Naive B cell (primary cell): ENCODE data around the gene OSM. TPM values are rescaled to one million over a fixed set of nuclear protein-coding genes. Genes with fewer than 3 reads are reported as not detected.
A peak's percentile ranks its signal among the peaks of the same experiment; 100 is the strongest.

Experiments
- ATAC-seq, 2 donors: fragments of 150-1000 bp; cut with Tn5 transposase; 2 replicates each; pipeline ENCODE4 v1.10.0; 2021; ENCODE audit warnings: low read depth in 2 of 2, mild to moderate bottlenecking in 2 of 2, moderate library complexity in 2 of 2
- DNase-seq: peaks from one replicate; pipeline ENCODE4 v3.0.0; 2022
- H3K27ac Mint-ChIP-seq, 6 donors: one replicate each; pipeline ENCODE4 v1.8.0; 2020 to 2022; ENCODE audit warnings: mild to moderate bottlenecking in 6 of 6, mixed read lengths in 6 of 6, moderate library complexity in 5 of 6, inconsistent platforms in 2 of 6
- H3K27me3 Mint-ChIP-seq, 3 donors: one replicate each; pipeline ENCODE4 v1.8.0; 2021 to 2022; ENCODE audit warnings: mixed read lengths in 3 of 3, mild to moderate bottlenecking in 1 of 3
- H3K36me3 Mint-ChIP-seq, 2 donors: one replicate each; pipeline ENCODE4 v1.8.0; 2020 to 2022; ENCODE audit warnings: mixed read lengths in 2 of 2, inconsistent platforms in 1 of 2, mild to moderate bottlenecking in 1 of 2
- H3K4me1 Mint-ChIP-seq, 3 donors: one replicate each; pipeline ENCODE4 v1.8.0; 2020 to 2022; ENCODE audit warnings: mixed read lengths in 3 of 3, inconsistent platforms in 1 of 3, mild to moderate bottlenecking in 1 of 3, moderate library complexity in 1 of 3
- H3K4me3 Mint-ChIP-seq, 8 donors: one replicate each; pipeline ENCODE4 v1.8.0; 2020 to 2022; ENCODE audit warnings: mild to moderate bottlenecking in 8 of 8, mixed read lengths in 8 of 8, moderate library complexity in 8 of 8, inconsistent platforms in 2 of 8
- H3K9me3 Mint-ChIP-seq, 7 donors: one replicate each; pipeline ENCODE4 v1.8.0; 2020 to 2022; ENCODE audit warnings: mixed read lengths in 7 of 7, mild to moderate bottlenecking in 5 of 7, inconsistent platforms in 2 of 7, moderate library complexity in 1 of 7
- polyA plus RNA-seq, 6 donors: library from polyadenylated mRNA; unstranded; fragments of 300-500 nt; fragmentation: Illumina TruSeq; gene quantifications; one replicate each; pipeline ENCODE4 v1.2.3, GENCODE V29; 2021; ENCODE audit warnings: low read depth in 6 of 6

Gene OSM
- polyA plus RNA-seq, 6 donors from 2014 or later: 0.66 to 4.7 (median 1.3) TPM

DNA sequence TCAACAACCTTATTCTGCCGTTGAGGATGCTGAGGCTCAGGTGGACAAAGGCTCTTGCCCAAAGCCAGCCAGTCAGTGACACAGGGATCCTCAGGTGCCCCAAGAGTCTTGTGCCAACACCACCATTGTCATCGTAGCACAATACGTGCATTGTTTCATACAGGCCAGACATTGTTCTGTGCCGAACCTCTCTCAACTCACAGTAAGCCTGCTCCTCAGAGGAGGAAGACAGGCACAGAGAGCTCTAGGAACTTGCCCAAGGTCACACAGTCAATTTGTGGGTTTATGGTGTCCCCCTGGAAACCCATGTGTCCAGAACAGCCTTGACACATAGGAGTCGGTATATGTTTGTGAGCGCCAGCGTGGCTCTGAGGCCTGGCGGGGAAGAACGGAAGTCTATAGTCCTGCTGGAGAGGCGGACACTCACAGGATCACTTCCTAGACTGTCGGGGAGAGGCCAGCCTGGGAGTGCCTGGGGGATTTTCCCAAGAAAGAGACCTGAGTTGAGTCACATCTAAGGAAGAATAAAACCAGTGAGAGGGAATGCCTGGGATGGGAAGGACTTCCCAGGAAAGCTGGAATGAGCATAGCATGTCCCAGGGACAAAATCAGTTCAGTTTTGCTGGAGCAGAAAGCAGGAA is 40.3 kb downstream of the OSM start:
- peaks cover 0 to 10% (median 10%) of the 10 kb centered on the region in 3 donors for H3K27me3 Mint-ChIP-seq
- DNase-seq (no peak), ATAC-seq (no peak)
- peak overlapping the region in 1 of 6 donors; percentile 40 for H3K27ac Mint-ChIP-seq
- H3K4me1 Mint-ChIP-seq: peaks cover 10 to 39% (median 12%) of the 10 kb centered on the region in 3 donors
- no peaks in the 10 kb centered on the region for H3K36me3 Mint-ChIP-seq
- no peaks in the 10 kb centered on the region for H3K9me3 Mint-ChIP-seq
- no peak overlapping the region for H3K4me3 Mint-ChIP-seq

DNA sequence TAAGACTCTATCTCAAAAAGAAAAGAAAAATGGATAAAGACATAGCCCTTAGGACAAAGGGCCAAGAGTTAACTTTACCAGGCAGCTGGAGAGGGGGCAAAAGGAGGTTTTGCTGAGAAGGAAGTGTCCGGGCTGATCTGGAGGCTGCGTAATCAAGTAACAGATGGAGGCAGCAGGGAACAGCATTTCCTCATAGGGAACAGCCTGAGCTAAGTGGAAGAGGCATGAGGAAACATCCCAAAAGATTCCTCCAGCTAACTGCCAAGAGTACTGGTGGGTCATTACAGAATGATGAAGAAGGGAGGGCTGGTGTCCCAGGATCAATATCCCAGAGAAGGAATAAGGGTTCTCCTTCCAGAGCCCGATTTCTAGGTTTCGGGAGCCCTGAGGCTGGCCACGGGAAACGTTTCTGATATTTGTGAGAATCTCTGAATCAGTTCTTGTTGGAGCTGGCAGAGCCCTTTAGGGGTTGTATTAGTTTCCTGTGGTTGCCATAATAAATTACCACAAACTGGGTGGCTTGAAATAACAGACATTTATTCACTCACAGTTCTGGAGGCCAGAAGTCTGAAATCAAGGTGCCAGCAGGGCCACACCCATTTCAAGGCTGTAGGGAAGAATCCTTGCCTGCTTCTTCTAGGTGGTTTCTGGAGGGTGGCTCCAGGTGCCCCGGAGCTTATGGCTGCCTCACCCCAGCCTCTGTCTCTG is 41.3 kb downstream of the OSM start:
- no peak overlapping the region for H3K4me3 Mint-ChIP-seq
- ATAC-seq (no peak), DNase-seq (no peak)
- peak overlapping the region in 3 of 6 donors; percentile 22 to 81 (median 43) for H3K27ac Mint-ChIP-seq
- peaks cover 18 to 48% (median 20%) of the 10 kb centered on the region in 3 donors for H3K4me1 Mint-ChIP-seq
- no peaks in the 10 kb centered on the region for H3K9me3 Mint-ChIP-seq
- no peaks in the 10 kb centered on the region for H3K36me3 Mint-ChIP-seq
- peaks cover 0 to 10% (median 10%) of the 10 kb centered on the region in 3 donors for H3K27me3 Mint-ChIP-seq

DNA sequence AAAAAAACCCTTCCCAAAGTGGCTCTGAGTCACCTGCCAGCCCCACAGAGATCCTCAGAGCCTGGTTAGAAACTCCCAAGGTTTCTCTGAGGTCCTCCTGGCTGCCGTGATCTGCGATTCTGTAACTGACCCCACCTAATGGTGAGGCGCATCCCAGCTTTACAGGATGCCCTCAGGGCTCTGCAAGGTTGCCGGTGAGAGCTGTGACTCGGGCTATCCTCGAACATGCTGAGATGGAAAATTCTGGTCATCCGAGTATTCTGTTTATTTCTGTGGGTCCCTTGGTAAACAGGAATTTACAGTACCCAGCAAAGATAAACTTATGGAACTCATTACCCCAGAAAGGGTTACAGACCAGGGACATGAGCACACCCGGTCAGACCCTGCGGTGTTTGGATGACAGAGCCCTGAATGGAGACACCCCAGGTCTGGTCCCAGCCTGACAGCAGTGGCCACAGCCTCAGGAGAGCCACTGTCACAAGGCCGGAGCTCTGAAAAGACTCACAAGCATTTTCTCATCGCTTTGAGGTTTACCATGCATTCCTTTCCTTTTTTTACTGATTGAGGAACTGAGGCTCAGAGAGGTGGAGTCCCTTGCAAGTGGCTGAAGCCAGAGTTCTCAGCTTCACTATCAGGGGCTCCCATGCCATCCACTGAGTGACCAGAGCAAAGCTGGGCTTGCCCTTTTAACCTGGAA is 42.3 kb downstream of the OSM start:
- Mint-ChIP-seq H3K27ac (peak overlapping the region in 1 of 6 donors; percentile 67), H3K9me3 (no peaks in the 10 kb centered on the region), H3K36me3 (no peaks in the 10 kb centered on the region), H3K4me1 (peaks cover 20 to 57% (median 22%) of the 10 kb centered on the region in 3 donors), H3K4me3 (no peak overlapping the region), H3K27me3 (peaks cover 0 to 10% (median 10%) of the 10 kb centered on the region in 3 donors)
- ATAC-seq (no peak), DNase-seq (no peak)

GRCh38 chr22:30223303-30223702 is 43.3 kb downstream of the OSM start:
- DNase-seq (no peak), ATAC-seq (no peak)
- no peaks in the 10 kb centered on the region for H3K9me3 Mint-ChIP-seq
- H3K27me3 Mint-ChIP-seq: peaks cover 0 to 10% (median 10%) of the 10 kb centered on the region in 3 donors
- H3K4me3 Mint-ChIP-seq: peak overlapping the region in 1 of 8 donors; percentile 5
- peaks cover 20 to 57% (median 22%) of the 10 kb centered on the region in 3 donors for H3K4me1 Mint-ChIP-seq
- H3K27ac Mint-ChIP-seq: peak overlapping the region in 1 of 6 donors; percentile 22
- H3K36me3 Mint-ChIP-seq: no peaks in the 10 kb centered on the region

- Mint-ChIP-seq H3K27me3 (peaks cover 0 to 10% (median 6%) of the 10 kb centered on the region in 3 donors), H3K9me3 (no peaks in the 10 kb centered on the region), H3K36me3 (no peaks in the 10 kb centered on the region), H3K4me3 (peak overlapping the region in 1 of 8 donors; percentile 64), H3K4me1 (peaks cover 20 to 57% (median 22%) of the 10 kb centered on the region in 3 donors), H3K27ac (peak overlapping the region in 2 of 6 donors; percentile 59 to 73)
- DNase-seq (no peak), ATAC-seq (no peak)
Observed at GRCh38 chr22:30222321-30222720, 44.3 kb downstream of the OSM start.

DNA sequence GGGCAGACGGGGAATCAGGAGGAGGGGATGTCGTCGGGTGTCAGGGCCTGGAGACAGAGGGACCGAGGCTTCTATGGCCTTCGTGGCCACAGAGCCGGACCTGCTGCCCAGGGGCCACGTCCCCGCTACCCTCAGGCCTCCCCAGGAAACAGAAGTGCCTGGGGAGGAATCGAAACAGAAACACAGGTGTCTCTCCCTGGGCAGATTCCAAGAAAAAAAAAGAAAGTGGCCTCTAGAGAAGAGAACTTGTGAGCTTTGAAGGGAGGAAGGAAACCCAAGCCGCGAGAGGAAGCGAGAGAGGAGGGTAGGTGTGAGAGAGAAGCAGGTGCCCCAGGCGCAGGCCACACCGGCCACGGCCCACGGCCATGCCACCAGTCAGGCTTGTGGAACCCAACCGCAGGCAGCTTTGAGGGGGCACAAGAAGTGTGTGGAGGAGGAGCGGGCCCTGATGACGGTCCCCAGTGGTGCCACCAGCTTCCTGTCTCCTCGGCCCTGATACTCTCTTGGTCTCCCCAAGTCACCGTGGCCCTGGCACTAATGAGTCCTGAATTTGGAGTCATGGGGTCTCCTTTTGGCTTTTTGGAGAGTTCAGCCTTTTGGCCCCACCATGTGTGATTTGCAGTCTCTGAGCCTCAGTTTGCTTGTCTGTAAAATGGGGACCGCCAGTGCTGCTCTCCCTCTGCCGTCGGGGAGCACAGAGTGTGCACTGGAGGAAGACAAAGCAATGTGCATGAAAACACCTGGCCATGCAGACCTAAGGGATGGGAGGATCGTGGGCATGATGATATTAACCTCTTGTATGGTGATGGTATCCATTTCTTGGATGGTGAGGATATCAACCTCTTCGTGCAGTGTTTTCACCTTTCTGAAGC is 45.3 kb downstream of the OSM start:
- peak; percentile 75 to 80 for ATAC-seq
- DNase-seq: peak; percentile 33
- Mint-ChIP-seq H3K27me3 (peaks cover 0 to 6% (median 6%) of the 10 kb centered on the region in 3 donors), H3K36me3 (no peaks in the 10 kb centered on the region), H3K4me3 (peak overlapping the region in 7 of 8 donors; percentile 30 to 80 (median 55)), H3K9me3 (no peaks in the 10 kb centered on the region), H3K27ac (peak overlapping the region; percentile 17 to 91 (median 84)), H3K4me1 (peaks cover 20 to 57% (median 22%) of the 10 kb centered on the region in 3 donors)

DNA sequence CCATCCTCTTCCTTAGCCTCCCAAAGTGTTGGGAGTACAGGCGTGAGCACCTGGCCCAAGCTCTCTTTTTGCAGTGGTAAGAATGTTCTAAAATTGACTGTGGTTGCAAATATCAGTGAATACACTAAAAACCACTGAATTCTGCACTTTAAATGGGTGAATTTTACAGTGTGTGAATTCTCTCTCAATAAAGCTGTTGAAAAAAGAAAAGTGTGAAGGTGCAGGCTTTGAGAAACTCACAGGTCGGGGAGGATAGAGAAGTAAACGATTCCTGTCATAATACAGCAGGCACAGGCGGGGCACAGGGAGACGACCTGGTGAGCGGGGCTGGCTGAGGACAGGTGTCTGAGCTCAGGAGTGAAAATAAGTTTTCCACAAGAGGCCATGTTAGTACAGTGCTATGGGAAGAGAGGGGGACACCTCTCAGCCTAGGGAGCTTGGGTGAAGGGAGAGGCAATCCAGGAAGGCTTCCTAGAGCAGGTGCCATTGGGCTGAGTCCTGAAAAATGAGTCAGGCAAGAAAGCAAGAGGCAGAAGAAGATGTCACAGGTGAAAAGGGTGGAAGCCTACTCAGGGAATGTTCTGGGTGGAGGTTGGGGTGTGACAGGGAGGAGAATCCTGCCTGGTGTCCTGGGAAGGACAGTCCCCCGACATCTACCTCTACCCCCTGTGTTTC is 46.2 kb downstream of the OSM start:
- DNase-seq (no peak), ATAC-seq (no peak)
- Mint-ChIP-seq H3K9me3 (no peaks in the 10 kb centered on the region), H3K4me1 (peaks cover 20 to 54% (median 22%) of the 10 kb centered on the region in 3 donors), H3K27ac (peak overlapping the region in 5 of 6 donors; percentile 31 to 91 (median 86)), H3K36me3 (no peaks in the 10 kb centered on the region), H3K27me3 (peaks cover 0 to 6% (median 0%) of the 10 kb centered on the region in 3 donors), H3K4me3 (peak overlapping the region in 6 of 8 donors; percentile 25 to 80 (median 47))

GRCh38 chr22:30219668-30220278 is 46.9 kb downstream of the OSM start:
- ATAC-seq (no peak), DNase-seq (no peak)
- Mint-ChIP-seq H3K9me3 (no peaks in the 10 kb centered on the region), H3K27ac (peak overlapping the region in 4 of 6 donors; percentile 31 to 60 (median 48)), H3K4me3 (peak overlapping the region in 1 of 8 donors; percentile 23), H3K4me1 (peaks cover 20 to 51% (median 22%) of the 10 kb centered on the region in 3 donors), H3K36me3 (no peaks in the 10 kb centered on the region), H3K27me3 (no peaks in the 10 kb centered on the region)

DNA sequence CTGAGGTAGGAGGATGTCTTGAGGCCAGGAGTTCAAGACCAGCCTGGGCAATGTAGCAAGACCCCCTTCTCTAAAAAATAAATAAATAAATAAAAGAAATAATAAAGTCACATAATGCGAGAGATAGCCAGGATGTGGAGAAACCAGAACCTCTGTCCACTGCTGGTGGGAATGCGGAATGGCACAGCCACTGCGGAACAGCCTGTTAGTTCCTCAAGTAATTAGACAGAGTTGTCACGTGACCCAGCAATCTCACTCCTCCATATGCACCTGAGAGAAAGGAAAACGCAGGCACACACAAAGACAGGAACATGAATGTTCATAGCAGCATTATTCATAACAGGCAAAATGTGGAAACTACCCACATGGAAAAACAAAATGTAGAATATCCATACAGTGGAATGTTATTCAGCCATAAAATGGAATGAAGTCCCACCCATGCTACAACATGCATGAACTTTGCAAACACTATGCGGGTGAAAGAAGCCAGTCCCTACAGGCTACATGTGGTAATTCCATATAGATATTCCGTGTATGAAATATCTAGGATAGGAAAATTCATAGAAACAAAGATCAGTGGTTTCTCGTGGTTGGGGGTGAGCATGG is 47.5 kb downstream of the OSM start:
- Mint-ChIP-seq H3K27ac (peak overlapping the region in 1 of 6 donors; percentile 44), H3K9me3 (no peaks in the 10 kb centered on the region), H3K27me3 (no peaks in the 10 kb centered on the region), H3K4me1 (peaks cover 20 to 45% (median 22%) of the 10 kb centered on the region in 3 donors), H3K4me3 (no peak overlapping the region), H3K36me3 (no peaks in the 10 kb centered on the region)
- DNase-seq (no peak), ATAC-seq (no peak)

- peaks cover 20 to 39% (median 22%) of the 10 kb centered on the region in 3 donors for H3K4me1 Mint-ChIP-seq
Observed at GRCh38 chr22:30217698-30218560, 48.7 kb downstream of the OSM start.

GRCh38 chr22:30216710-30217109 is 49.9 kb downstream of the OSM start:
- Mint-ChIP-seq H3K36me3 (no peaks in the 10 kb centered on the region), H3K27me3 (peaks cover 7 to 8% (median 7%) of the 10 kb centered on the region in 3 donors), H3K4me1 (peaks cover 15 to 28% (median 15%) of the 10 kb centered on the region in 3 donors), H3K27ac (peak overlapping the region in 1 of 6 donors; percentile 15), H3K9me3 (no peaks in the 10 kb centered on the region), H3K4me3 (no peak overlapping the region)
- ATAC-seq (no peak), DNase-seq (no peak)

More at GRCh38 chr22:30217698-30218560, 48.7 kb downstream of the OSM start:
- ATAC-seq (no peak), DNase-seq (no peak)
- H3K4me3 Mint-ChIP-seq: no peak overlapping the region
- H3K27me3 Mint-ChIP-seq: peaks cover 1 to 5% (median 5%) of the 10 kb centered on the region in 3 donors
- no peaks in the 10 kb centered on the region for H3K9me3 Mint-ChIP-seq
- peak overlapping the region in 1 of 6 donors; percentile 58 for H3K27ac Mint-ChIP-seq
- no peaks in the 10 kb centered on the region for H3K36me3 Mint-ChIP-seq
